Endothelial cell of hepatic sinusoid (primary cell): Measurements from ENCODE around the gene CDH12.

ENCODE experiments used
- in situ Hi-C: cut with HindIII; loops from 2 replicates; pipeline ENCODE4 v1.10.0; 2017; ENCODE audit warnings: low sequenced_read_pairs

Gene CDH12

DNA sequence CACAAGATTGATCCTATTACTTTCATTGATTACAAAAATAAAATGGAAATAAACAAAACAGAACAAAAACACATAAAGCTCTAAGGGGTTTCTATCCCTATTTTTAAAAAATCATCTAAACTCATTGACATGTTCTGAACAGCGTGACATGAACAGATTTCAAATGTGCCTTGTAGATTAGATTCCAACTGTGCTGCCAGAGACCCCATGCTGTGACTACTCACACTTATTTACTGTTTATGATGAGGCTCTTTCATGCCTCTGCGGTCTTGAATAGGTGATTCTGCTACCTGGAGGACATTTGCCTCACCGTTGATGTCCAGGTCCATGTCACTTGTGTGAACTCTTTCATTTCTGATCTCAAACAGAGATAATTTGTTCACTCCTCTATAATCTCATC, 990.2 kb downstream of the CDH12 start:
- in situ Hi-C loops = no loop called here

DNA sequence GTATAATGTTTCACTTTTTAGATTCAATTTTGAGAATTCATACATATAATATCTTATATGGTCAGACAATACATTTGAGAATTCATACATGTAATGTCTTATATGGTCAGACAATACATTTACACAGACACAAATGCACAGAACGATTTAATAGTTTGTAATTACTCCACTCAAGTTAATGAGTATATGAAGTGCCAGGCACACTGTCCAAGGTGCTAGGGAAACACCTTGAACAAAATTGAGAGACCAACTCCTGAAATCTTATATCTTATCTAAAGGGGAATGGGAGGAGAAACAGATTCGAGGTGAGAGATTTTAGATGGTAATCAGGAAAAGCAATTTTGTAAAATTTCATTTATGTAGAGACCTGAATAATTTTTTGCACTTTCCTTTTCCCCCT, 994.7 kb downstream of the CDH12 start:
- in situ Hi-C loops = no loop called here

DNA sequence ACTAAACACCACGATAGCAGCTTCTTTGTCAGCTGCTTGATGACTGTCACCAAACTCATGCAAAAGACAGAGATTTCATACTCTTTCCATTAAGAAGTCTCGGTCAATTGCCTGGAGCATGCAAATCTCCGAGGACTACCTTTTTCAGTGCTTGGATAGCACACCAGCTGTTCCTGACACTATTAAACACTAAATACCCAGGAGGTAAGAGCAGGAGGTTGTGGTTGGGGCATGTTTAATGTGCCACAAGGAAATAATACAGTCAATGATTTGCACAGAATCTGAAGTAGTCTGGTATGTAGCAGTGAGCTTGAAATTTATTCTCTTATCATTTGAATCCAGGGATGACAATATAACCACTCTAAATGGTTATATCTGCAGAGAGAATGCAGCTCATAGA, 996.2 kb downstream of the CDH12 start:
- in situ Hi-C loops = no loop called here

DNA sequence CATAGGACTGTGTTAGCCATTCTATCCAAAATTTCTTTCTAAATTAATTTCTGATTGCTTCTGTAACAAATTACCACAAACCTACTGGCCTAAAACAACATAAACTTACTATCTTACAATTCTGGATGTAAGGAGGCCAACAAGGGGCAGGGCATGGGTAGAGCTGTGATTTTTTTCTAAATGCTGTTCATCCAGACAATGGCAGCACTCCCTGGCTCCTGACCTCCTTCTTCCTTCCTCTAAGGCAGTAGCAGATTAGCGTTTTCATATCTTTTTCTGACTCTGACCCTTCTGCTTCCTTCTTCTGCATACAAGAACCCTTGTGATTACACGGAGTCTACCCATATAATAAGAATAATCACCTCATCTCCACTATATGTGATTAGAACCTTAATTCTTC, 1005.8 kb downstream of the CDH12 start:
- in situ Hi-C loops = no loop called here

DNA sequence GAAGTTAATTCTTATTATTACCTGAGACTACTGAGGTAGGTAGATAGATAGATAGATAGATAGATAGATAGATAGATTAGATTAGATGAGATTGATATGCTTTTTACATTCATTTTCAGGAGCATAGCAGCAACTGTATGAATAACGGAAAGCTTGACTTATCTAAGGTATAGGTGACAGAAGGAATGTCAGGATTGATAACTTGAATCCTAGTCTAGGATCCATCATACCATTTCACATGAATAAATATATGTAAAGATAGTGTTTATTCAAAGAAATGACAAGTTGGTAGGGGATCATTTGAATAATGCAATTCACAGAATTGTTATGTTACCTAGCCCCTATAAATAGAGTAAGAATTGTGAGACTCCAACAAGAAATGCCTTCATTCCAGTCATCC, 1008.2 kb downstream of the CDH12 start:
- in situ Hi-C loops = no loop called here

DNA sequence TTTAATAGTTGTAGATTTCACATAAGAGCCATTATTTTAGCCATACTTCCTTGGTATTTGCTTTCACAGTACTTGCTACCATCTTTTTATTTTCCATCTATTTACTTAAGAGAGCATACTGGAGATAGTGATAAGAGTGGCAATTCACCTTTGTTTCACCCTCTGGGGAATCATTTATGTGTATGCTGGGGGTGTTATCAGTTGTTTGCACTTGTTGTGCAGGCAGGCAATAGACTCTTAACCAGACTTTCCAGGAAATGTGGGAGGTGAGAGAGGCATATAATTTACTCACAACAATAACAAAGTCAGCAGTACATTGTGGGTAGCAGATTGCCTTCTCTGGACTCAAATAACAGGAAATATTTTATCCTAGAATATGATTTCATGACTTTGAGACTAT, 1018.3 kb downstream of the CDH12 start:
- in situ Hi-C loops = no loop called here

DNA sequence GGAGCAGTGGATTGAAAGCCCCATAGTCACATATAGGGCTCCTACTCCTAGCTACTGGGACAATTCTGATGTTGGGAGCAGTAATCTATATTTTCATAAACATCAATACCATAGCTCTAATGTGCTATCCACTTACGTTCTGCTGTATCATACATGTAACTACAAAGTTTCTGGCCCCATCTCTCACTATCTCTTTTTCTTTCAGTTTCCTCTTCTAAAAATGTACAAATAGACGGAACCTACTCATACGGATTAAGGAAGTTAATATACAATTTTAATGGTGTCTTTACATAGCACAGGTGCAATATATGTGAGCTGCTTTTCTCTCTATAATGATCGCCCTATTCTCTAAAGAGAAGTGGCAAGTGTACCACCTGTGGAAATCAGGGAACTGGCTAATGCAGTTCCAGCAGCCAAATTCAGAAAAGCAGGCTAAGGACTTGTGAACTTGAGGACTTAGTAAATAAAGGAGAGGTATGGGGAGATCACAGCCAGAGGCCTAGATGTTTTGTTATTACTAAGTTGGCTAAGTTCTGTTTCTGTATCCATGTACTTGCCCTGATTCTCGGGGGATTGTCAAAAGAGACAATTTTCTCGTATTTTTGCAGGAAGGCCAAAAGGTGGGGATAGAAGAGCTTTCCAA, 1021.9 kb downstream of the CDH12 start:
- in situ Hi-C loops = no loop called here

DNA sequence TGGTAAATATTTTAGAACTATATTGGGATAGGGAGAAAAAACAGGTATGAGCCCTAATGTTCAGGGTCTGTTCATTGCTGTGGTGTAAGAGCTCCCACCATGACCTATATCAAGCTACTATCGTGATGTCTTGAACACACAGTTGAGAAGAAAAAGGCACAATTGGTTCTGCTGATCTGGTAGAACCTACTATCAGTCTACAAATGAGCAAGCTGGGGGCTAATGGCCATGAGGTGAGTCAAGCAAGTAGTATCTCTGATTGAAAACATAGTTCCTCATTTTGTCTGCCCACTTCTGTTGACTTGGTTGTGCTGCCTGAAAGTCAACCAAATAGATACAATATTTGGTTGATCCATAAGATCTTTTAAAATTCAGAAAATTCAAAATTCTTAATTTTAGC, 1026.3 kb downstream of the CDH12 start:
- in situ Hi-C loops = no loop called here

DNA sequence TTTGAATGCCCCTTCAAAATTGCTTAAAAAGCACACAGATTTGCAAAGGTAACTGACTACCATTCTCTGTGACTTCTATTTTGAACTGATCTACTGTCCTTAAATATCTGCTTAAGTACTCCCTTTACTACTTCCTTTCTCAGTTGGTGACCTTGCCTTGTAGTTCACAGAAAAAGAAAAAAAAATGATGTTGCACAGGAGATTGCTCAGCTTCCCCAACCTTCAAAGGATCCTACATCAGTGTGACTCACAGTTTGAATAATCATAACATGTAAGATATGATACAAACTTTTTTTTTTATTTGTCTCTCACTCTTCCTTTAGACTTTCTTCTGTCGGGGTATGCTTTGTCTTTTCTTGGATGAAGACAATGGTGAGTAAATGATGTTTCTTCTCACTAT, 1029.6 kb downstream of the CDH12 start:
- in situ Hi-C loops = no loop called here

DNA sequence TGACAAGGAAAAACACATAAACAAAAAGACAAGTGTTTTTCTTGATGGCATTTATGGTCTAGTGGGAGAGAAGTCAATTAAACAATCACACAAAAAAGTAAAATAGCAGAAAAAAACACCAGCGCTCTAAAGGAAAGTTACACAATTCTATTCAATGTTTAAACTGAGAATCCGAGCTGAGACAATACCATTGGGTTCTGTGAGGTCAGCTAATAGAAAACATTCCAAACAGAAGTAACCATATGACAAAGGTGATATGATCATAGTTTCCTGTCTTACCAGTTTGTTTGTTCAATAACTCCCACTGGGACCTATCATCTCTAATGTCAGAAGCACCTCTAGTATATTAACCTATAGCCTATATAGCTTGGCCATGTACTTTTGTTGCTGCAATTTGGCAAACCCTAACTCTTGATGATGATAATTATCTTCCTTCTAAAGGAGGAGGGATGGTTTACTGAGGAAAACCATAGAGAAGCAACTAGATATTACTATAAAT, 1030.0 kb downstream of the CDH12 start:
- in situ Hi-C loops = no loop called here

DNA sequence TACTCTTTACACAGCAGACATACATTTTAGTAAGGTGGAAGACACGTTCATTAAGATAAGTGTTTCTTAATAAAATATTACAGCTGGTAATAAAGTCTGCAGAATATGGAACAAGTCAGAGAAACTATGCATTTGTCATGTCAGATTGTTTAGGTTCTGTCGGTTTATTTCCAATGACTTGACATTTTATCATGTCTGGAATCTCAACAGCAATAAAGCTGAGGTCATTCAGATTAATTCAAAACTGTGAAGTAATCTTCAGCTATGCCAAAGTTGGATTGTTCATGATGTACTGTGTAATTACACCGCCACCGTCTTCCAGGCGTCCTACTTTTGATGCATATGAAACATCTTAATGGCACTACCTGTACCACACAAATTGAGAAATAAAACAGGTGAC, 1032.6 kb downstream of the CDH12 start:
- in situ Hi-C loops = no loop called here

DNA sequence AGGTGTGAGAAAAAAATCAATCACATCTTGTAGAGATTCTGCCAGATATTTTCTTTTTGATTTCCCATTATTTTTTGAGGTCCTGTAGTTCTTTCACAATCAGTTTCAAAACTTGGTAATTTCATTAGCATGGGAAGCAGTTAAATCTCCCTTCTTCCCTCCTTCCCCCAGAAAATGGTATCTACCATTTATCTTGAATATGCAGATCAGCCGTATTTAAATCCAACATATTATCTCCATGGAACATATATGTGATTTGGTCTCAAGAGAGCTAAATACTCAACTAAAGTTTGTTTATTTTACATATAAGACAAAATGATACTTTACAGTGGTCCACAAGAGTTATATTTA, 1034.8 kb downstream of the CDH12 start:
- in situ Hi-C loops = no loop called here

DNA sequence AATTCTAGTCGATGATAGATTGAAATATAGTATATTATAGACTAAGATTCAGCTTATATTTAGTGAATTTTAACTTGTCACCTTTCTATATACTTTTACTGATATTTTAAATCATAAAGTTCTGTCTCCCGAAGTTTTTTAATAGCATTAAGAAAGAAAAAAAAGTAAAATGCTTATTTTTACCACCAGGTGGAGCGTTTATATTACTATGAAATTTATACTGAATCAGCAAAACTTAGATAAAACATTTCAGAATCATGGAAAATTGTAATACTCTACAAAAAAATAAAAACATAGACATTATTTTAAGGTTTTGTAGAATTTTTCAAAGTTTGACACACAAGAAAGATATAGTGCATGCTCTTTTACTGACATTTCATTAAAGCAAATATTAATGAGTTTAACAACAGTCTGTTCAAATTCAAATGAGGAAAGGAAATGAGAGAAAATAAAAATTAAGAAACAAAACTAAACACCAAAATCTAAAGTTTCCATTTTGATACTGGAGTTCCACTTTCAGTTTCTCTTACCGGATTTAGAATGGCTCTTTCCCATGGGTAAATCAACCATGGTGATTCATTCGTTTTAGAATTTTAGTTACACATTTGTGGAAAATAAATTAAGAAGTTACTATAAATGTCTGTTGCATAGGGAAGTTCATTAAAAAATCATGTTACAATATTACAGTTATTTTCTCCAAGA, 1035.3 kb downstream of the CDH12 start:
- in situ Hi-C loops = no loop called here

DNA sequence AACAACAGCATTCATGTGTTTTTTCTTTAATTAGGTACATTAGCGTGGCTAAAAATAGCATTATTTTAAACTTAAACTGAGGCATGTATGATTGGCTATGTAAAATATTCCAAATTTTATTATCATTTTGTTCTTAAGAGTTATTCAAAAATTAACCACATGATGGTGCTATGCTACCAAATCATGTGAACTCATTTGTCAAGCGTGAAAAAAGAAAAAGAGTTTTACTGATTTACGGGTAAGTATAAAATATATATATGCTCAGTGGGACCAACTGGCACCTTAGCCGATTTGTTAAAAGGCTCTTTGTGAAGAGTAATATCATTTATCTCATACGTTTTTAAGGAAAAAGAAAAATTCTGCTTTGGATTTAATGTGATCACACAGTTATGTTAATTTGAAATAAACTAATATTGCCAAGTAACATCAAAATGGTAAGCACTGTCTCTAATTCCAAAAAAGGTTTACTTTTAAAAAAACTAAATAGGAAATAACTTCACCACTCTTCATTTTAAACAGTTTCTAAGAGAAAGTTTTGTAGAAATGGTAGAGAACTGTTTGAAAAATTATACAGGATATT, 1042.3 kb downstream of the CDH12 start:
- in situ Hi-C loops = no loop called here

DNA sequence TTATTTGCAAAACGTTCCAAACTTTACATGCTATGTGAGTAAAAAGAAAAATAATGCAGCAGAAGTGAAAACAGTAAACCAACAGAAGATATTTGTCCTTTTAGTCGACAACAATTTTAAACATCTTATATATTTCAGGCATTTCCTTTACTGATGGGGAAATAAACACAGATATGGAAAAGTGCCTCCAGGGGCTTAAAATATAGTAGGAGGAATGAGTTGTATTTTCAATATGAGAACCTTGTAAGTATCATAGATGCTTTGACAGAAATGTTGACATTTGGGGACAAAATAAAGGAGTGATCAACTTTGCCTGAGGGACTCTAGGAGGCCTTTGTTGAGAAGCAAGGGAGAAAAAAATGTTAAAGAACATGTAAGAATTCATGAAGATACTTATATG, 1043.5 kb downstream of the CDH12 start:
- in situ Hi-C loops = no loop called here

DNA sequence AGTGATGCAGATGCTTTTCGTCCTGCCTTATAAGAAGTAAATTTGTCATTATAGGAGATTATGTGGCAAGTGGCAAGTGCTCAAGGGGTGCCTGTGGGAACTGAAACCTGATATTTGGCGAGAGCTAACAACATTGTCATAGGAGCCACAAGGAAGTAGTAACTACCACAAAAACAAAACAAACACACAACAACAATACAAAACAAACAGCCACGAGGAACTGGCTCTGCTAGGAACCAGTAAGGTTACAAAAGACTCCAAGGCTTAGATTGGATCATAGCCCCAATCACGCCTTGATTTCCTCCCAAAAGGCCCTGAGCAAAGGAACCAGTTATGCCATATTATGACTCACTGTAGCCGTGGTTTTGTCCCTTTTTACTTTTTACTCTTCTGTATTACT, 1045.2 kb downstream of the CDH12 start:
- in situ Hi-C loops = no loop called here

DNA sequence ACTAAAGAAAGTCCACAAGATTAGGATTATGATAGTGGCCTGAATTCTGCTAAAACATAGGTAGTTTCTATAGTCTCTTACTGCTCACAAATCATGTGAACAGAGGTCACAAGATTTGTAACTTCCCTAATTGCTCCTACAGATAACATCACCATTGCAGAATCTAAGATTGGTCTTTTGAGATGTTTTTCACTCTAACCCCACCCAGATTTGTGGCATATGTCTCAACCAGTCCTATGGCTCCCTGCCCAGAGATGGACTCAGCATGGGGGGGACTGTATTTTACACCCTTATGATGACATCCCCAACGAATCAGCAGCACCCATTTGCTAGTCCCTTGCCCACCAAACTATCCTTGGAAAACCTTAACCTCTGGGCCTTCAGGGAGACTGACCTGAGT, 1046.2 kb downstream of the CDH12 start:
- in situ Hi-C loops = no loop called here

DNA sequence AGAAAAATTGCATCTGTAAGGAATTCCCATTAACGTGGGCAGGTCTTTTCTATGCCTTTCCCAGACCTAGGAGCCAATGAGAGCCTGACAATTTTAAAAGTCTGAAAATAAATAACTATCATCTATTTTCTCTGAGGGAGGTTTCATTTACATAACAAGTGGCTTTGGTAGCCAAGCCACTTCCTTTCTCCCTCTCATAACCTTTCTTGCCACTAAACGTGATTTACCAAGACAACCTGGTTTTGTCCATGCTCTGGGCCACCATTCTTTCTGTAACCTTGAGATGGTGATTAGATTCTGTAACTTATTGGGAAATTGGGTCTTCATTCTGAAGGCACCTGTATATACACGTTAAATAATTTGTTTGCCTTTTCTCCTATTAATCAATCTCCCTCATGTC, 1046.9 kb downstream of the CDH12 start:
- in situ Hi-C loops = no loop called here

DNA sequence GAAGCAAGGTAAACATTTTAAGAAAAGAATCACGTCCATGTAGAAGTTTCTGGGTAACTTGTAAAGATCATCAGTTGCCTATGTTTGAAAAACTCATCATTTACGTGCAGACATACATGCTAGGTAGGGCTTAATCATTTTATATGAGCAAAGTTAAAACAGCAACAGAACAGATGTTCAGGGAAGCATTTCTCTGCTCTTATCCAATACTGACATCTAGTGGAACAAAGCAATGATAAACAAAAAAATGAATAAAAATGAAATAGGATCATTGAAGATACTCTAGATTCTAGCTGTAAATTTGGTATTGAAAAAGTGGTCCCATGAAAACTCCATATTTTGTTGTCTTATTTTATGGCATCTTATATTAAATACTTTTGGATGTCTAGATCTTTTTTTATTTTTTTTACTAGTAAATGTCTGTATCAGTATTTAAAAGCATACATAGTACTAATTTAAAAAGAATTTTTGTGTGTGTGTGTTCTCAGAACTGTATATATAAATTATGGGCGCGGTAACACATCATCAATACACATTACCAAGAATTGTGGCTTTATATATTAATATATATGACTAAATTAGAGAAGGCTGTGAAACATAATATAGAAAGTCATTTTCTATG, 1050.2 kb downstream of the CDH12 start:
- in situ Hi-C loops = no loop called here

DNA sequence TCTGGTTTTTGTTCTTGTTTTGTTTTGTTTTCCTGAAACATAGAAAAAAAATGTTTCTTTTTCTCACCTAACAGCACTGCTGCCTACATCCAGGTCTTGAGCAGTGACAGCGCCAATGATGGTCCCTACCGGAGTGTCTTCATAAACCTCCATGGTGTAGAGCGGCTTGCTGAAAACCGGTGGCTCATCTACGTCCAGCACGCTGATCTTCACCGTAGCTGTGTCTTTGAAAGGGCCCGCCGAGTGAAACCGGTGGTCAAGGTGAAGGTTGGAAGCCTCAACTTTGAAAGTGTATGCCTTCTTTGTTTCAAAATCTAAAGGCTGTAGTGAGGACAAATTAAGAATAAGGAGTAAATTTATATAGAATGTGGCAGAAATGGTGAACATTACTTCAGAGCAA, 1051.0 kb downstream of the CDH12 start:
- in situ Hi-C loops = no loop called here

DNA sequence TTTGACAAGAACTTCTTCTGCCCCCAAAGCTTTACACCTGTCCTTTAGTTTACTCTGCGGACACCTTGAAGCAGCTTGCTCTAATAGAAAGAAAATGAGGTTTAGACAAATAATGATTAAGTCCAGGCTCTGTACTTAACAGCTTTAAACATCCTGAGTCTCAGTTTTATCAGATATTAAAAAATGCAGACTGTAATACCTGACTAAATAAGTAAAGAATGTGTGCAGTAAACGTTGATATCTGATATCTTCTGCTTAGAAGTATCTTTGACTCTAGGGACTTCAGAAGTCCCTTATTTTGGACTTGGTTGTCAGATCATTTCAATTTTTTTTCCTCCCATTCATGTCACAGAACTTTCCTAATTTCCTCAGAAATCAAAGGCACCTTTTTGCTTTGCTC, 1060.4 kb downstream of the CDH12 start:
- in situ Hi-C loops = no loop called here

DNA sequence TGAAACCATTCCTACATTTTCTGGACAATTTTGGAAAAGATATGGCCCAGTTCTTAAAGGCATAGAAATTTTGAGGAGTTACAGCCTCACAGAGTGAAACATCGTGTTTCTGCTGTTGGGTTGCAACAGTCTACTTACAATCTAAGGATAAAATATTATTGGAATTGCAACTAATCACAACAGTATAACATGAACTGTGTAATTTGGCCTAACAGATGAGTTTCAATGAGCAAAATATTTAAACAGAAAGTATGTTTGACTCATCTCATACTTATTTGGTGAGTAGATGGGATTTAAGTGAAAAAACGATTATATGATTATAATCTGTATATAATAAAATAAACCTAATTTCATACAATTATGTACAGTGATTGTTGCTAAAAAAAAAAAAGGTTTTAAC, 1061.8 kb downstream of the CDH12 start:
- in situ Hi-C loops = no loop called here
